Erythroblast (primary cell): ENCODE measurements around the gene MAG.

Experiments
- GATA1 ChIP-seq: IDR thresholded peaks from 2 replicates; pipeline ENCODE4 v1.6.1; 2011; ENCODE audit warnings: low read depth, mild to moderate bottlenecking, control low read depth, low read length, moderate library complexity
- POLR2A ChIP-seq: IDR thresholded peaks from 2 replicates; pipeline ENCODE4 v1.6.1; 2011; ENCODE audit warnings: mild to moderate bottlenecking, low read length

DNA sequence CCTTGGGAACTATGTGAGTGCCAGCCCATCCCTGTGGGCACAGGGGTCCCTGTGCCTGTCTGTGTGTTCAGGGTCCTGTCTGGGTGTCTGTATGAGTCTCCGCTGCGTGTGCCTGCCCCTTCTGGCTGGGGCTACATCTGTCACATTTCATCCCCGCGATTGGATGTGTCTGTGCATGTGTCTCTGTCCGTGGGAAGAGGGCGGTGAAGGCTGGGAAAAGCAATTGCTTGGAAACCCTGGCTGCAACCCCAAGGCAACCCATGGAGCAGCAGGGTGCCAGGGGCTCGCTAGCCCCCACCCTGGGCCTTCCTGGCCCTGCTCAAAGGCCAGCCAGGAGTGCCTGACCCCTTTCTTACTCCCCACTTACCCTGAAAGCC, 1.4 kb downstream of the MAG start:
- no peak for TF ChIP-seq POLR2A
- TF ChIP-seq GATA1 = no peak
